Epithelial cell of proximal tubule (primary cell): Measurements from ENCODE around the gene IP6K3. TPM values are rescaled to one million over a fixed set of nuclear protein-coding genes. Genes with fewer than 3 reads are reported as not detected.

Experiments used
- DNase-seq: peaks from one replicate; pipeline ENCODE4 v3.0.0-alpha.2; 2011; ENCODE audit warnings: low read depth
- H3K4me3 ChIP-seq: 2 replicates; pipeline ENCODE4 v1.5.1; 2011; ENCODE audit warnings: low read depth, mild to moderate bottlenecking, low read length
- CTCF ChIP-seq: conservative IDR thresholded peaks from 2 replicates; pipeline ENCODE4 v1.5.1; 2012; ENCODE audit warnings: low read depth, mild to moderate bottlenecking, low read length
- total RNA-seq: library from RNA; depleted of rRNA; stranded (reverse); fragments of >200 nt; gene quantifications from 2 replicates; pipeline ENCODE4 v1.2.3, GENCODE V29; 2015

Gene IP6K3
- total RNA-seq, 1 donor from 2014 or later, result 0.40 TPM

- no peak for DNase-seq
- peak overlapping the region; percentile 67 for H3K4me3 ChIP-seq
- no peak for TF ChIP-seq CTCF
These were observed 42.8 kb upstream of the IP6K3 start for GRCh38 chr6:33789550-33789895.

- no peak for TF ChIP-seq CTCF
- DNase-seq, result peak; percentile 30
These were observed 42.2 kb upstream of the IP6K3 start, which contains the start of gene LEMD2 for GRCh38 chr6:33788694-33789549. Gene LEMD2, minus strand, starts transcription at chr6:33789130. Its CDS starts 14 bp downstream, at chr6:33789116.

GRCh38 chr6:33787954-33788693, 41.4 kb upstream of the IP6K3 start:
- DNase-seq, result no peak
- no peak for TF ChIP-seq CTCF
- H3K4me3 ChIP-seq, result peak overlapping the region; percentile 67

More at GRCh38 chr6:33788694-33789549, 42.2 kb upstream of the IP6K3 start, which contains the start of gene LEMD2:
- H3K4me3 ChIP-seq, result peak within 1 kb of the TSS; percentile 67

GRCh38 chr6:33787346-33787953, 40.7 kb upstream of the IP6K3 start:
- no peak for TF ChIP-seq CTCF
- DNase-seq, result no peak
- peak overlapping the region; percentile 67 for H3K4me3 ChIP-seq

- no peak for DNase-seq
- no peak for TF ChIP-seq CTCF
- no peak overlapping the region for H3K4me3 ChIP-seq
These were observed 40.0 kb upstream of the IP6K3 start for GRCh38 chr6:33786736-33787135.

GRCh38 chr6:33785778-33786177, 39.1 kb upstream of the IP6K3 start:
- H3K4me3 ChIP-seq, result no peak overlapping the region
- DNase-seq, result no peak
- no peak for TF ChIP-seq CTCF
